Keratinocyte (primary cell): ENCODE measurements around the gene BLOC1S6. TPM values are rescaled to one million over a fixed set of nuclear protein-coding genes. Genes with fewer than 3 reads are reported as not detected.

Source experiments
- DNase-seq: peaks from one replicate; pipeline ENCODE4 v3.0.0-alpha.2; 2011; ENCODE audit warnings: low read depth, missing footprints, low spot score
- FAIRE-seq: peaks from 2 replicates; lab custom pipeline; 2011; peaks lifted over from hg19 to GRCh38; lab: Jason Lieb, UNC
- H2AFZ ChIP-seq: 2 replicates; pipeline ENCODE4 v1.6.0; 2012; ENCODE audit warnings: low read length, control low read depth, inconsistent platforms; ENCODE audit not compliant: control insufficient read depth
- H3K27ac ChIP-seq: 2 replicates; pipeline ENCODE4 v1.5.1; 2011; ENCODE audit warnings: low read length; ENCODE audit not compliant: control insufficient read depth, insufficient read depth
- H3K27me3 ChIP-seq: 3 replicates; pipeline ENCODE4 v1.6.0; 2011; ENCODE audit warnings: low read length; ENCODE audit not compliant: control insufficient read depth, insufficient read depth; ENCODE audit errors: extremely low read depth
- H3K36me3 ChIP-seq, 2 experiments: 2 replicates in 1 of 2; 3 replicates in 1 of 2; pipeline ENCODE4 v1.5.1; 2011; ENCODE audit warnings: low read length in 2 of 2, mild to moderate bottlenecking in 1 of 2; ENCODE audit not compliant: control insufficient read depth in 2 of 2, insufficient read depth in 2 of 2; ENCODE audit errors: extremely low read depth in 1 of 2
- H3K4me1 ChIP-seq: 3 replicates; pipeline ENCODE4 v1.5.1; 2011; ENCODE audit warnings: low read length; ENCODE audit not compliant: control insufficient read depth, insufficient read depth; ENCODE audit errors: extremely low read depth
- H3K4me2 ChIP-seq: 3 replicates; pipeline ENCODE4 v1.6.0; 2011; ENCODE audit warnings: low read depth, low read length; ENCODE audit not compliant: control insufficient read depth, insufficient read depth; ENCODE audit errors: extremely low read depth
- H3K4me3 ChIP-seq, 3 experiments: fragments of 200-600 bp in 1 of 3; sonication (generic) in 1 of 3; 2 replicates in 2 of 3; 3 replicates in 1 of 3; pipeline ENCODE4 v1.5.1; 2011 to 2016; ENCODE audit warnings: low read length in 3 of 3, mild to moderate bottlenecking in 3 of 3, control low read depth in 2 of 3, inconsistent platforms in 1 of 3, low read depth in 1 of 3, mixed read lengths in 1 of 3, mixed run types in 1 of 3, moderate library complexity in 1 of 3; ENCODE audit not compliant: control insufficient read depth in 2 of 3, insufficient read depth in 2 of 3; ENCODE audit errors: extremely low read depth in 1 of 3
- H3K79me2 ChIP-seq: 2 replicates; pipeline ENCODE4 v1.6.0; 2012; ENCODE audit warnings: low read length; ENCODE audit not compliant: control insufficient read depth, insufficient read depth
- H3K9ac ChIP-seq: 3 replicates; pipeline ENCODE4 v1.6.0; 2011; ENCODE audit warnings: low read length; ENCODE audit not compliant: control insufficient read depth, insufficient read depth; ENCODE audit errors: extremely low read depth
- H3K9me1 ChIP-seq: 3 replicates; pipeline ENCODE4 v1.6.0; 2011; ENCODE audit warnings: low read length; ENCODE audit not compliant: control insufficient read depth, insufficient read depth; ENCODE audit errors: extremely low read depth
- H3K9me3 ChIP-seq: 2 replicates; pipeline ENCODE4 v1.5.1; 2012; ENCODE audit warnings: low read depth, low read length; ENCODE audit not compliant: control insufficient read depth
- H4K20me1 ChIP-seq: 3 replicates; pipeline ENCODE4 v1.6.0; 2011; ENCODE audit warnings: low read length; ENCODE audit not compliant: control insufficient read depth, insufficient read depth; ENCODE audit errors: extremely low read depth
- EZH2 ChIP-seq: IDR thresholded peaks from one replicate; pipeline ENCODE4 v1.6.1; 2012; ENCODE audit warnings: inconsistent platforms, mild to moderate bottlenecking, low read length, moderate library complexity
- dilution Hi-C: fragments of 300-500 bp; cut with MboI; formaldehyde crosslinking; loops from one replicate; pipeline ENCODE4 v1.7.0; 2020; ENCODE audit warnings: low sequenced_read_pairs; ENCODE audit not compliant: extremely low pct_ligation_motif_present
- polyA plus RNA-seq, 5 experiments: library from polyadenylated mRNA; depleted of rRNA in 3 of 5; stranded (reverse) in 3 of 5; stranded (forward) in 1 of 5; unstranded in 1 of 5; fragments of >200 nt; gene quantifications; 1 replicate in 1 of 5; 2 replicates in 3 of 5; 3 replicates in 1 of 5; pipeline versions ENCODE4 v1.2.1 to v1.2.3, GENCODE V29; 2011 to 2012; ENCODE audit warnings: missing spikeins in 2 of 5, low read depth in 1 of 5, low replicate concordance in 1 of 5
- TF ChIP-seq, protein P1 (sequence below), 3 experiments: IDR thresholded peaks in 1 of 3; conservative IDR thresholded peaks in 1 of 3; optimal IDR thresholded peaks in 1 of 3; 2 replicates in 2 of 3; 3 replicates in 1 of 3; pipeline versions ENCODE3 to v1.5.1; 2011; ENCODE audit warnings: low read length in 3 of 3, mild to moderate bottlenecking in 3 of 3, moderate library complexity in 2 of 3, control low read depth in 1 of 3, inconsistent platforms in 1 of 3; ENCODE audit not compliant: insufficient read depth in 2 of 3; ENCODE audit errors: extremely low read depth in 1 of 3

Gene BLOC1S6
- polyA plus RNA-seq, 1 donor (not counting 4 experiments of a cell fraction or from before 2014, with no cell fraction given): 15.5 TPM

DNA sequence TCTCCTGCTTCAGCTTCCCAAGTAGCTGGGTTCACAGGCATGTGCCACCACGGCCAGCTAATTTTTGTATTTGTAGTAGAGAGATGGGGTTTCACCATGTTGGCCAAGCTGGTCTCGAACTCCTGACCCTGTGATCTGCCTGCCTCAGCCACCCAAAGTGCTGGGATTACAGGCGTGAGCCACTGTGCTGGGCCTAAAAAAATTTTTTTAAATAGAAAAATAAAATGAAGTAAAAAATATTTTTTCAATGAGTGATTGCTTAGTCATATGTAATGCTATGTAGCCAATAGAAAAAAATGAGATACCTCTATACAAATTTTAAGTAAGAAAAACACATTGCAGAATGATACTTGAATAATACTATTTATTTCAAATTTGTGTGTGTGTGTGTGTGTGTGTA, 36.7 kb upstream of the BLOC1S6 start:
- Histone ChIP-seq H3K4me1 (peaks cover 10% of the 10 kb centered on the region), H3K27ac (no peak overlapping the region), H3K9me3 (no peaks in the 10 kb centered on the region), H3K27me3 (peaks cover 1% of the 10 kb centered on the region), H3K9me1 (no peaks in the 10 kb centered on the region), H2AFZ (no peak overlapping the region), H3K4me2 (no peak overlapping the region), H4K20me1 (no peaks in the 10 kb centered on the region), H3K9ac (no peak overlapping the region), H3K4me3 (no peak overlapping the region), H3K79me2 (no peaks in the 10 kb centered on the region), H3K36me3 (no peaks in the 10 kb centered on the region)
- dilution Hi-C loops: no loop called here
- TF ChIP-seq, protein P1, sequence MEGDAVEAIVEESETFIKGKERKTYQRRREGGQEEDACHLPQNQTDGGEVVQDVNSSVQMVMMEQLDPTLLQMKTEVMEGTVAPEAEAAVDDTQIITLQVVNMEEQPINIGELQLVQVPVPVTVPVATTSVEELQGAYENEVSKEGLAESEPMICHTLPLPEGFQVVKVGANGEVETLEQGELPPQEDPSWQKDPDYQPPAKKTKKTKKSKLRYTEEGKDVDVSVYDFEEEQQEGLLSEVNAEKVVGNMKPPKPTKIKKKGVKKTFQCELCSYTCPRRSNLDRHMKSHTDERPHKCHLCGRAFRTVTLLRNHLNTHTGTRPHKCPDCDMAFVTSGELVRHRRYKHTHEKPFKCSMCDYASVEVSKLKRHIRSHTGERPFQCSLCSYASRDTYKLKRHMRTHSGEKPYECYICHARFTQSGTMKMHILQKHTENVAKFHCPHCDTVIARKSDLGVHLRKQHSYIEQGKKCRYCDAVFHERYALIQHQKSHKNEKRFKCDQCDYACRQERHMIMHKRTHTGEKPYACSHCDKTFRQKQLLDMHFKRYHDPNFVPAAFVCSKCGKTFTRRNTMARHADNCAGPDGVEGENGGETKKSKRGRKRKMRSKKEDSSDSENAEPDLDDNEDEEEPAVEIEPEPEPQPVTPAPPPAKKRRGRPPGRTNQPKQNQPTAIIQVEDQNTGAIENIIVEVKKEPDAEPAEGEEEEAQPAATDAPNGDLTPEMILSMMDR (optimal IDR thresholded peaks at IDR 0.05 in 1 of 3, IDR thresholded peaks at IDR 0.05 in 1 of 3, conservative IDR thresholded peaks at IDR 0.05 in 1 of 3; ENCODE audit: extremely low read depth in 1 of 3, insufficient read depth in 2 of 3, low read length in 3 of 3): no peak
- no peak for TF ChIP-seq EZH2
- FAIRE-seq (no peak), DNase-seq (no peak)

DNA sequence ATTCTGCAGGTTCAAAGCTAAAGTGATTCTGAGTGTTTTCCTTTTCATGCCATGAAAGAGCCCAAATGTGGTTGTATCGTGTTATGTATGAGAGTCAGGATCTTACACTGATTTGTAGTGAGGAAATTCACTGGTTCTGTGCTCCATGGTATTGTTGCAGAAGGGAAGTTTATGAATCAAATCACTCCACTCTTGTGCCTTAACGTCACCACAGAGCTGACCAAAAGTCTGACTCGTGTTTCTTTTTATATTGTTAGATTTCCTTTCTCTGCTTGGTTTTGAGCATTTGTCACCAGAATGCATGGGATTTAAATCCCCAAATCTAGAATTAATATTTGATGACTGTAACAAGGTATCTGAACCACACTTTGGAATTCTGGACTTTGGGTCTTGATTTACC, 35.5 kb upstream of the BLOC1S6 start:
- DNase-seq: no peak
- H2AFZ ChIP-seq: no peak overlapping the region
- no peaks in the 10 kb centered on the region for H3K79me2 ChIP-seq
- dilution Hi-C loops: no loop called here
- no peak overlapping the region for H3K9ac ChIP-seq
- no peak overlapping the region for H3K4me2 ChIP-seq
- H4K20me1 ChIP-seq: no peaks in the 10 kb centered on the region
- H3K4me3 ChIP-seq: no peak overlapping the region
- no peak overlapping the region for H3K27ac ChIP-seq
- H3K36me3 ChIP-seq: no peaks in the 10 kb centered on the region
- TF ChIP-seq EZH2: no peak
- TF ChIP-seq, protein P1 (optimal IDR thresholded peaks at IDR 0.05 in 1 of 3, IDR thresholded peaks at IDR 0.05 in 1 of 3, conservative IDR thresholded peaks at IDR 0.05 in 1 of 3; ENCODE audit: extremely low read depth in 1 of 3, insufficient read depth in 2 of 3, low read length in 3 of 3): no peak
- FAIRE-seq: no peak
- no peaks in the 10 kb centered on the region for H3K9me1 ChIP-seq
- no peaks in the 10 kb centered on the region for H3K9me3 ChIP-seq
- H3K4me1 ChIP-seq: peaks cover 10% of the 10 kb centered on the region
- H3K27me3 ChIP-seq: peaks cover 6% of the 10 kb centered on the region
